Activated CD8-positive, alpha-beta T cell treated with anti-CD3 and anti-CD28 coated beads for 36 hours (primary cell): ENCODE measurements around the gene PDXK. TPM values are rescaled to one million over a fixed set of nuclear protein-coding genes. Genes with fewer than 3 reads are reported as not detected.

Experiments used
- ATAC-seq: fragments of 200-7000 bp; cut with Tn5 transposase; one replicate; pipeline ENCODE4 v1.10.0; 2021; ENCODE audit warnings: mild to moderate bottlenecking, moderate library complexity
- CTCF ChIA-PET: fragments of 350-600 bp; sonication (Branson Sonifier 250); formaldehyde crosslinking; loops from one replicate; lab custom pipeline; 2021; ENCODE audit warnings: antibody characterized with exemption; lab: Charles Lee
- POLR2A ChIA-PET: fragments of 350-600 bp; sonication (Branson Sonifier 250); formaldehyde crosslinking; loops from one replicate; lab custom pipeline; 2021; ENCODE audit warnings: antibody characterized with exemption; lab: Charles Lee
- DNase-seq: peaks from one replicate; pipeline ENCODE4 v3.0.0-alpha.2; 2020
- H3K27ac Mint-ChIP-seq: one replicate; pipeline ENCODE4 v1.8.0; 2021; ENCODE audit warnings: mild to moderate bottlenecking, mixed read lengths
- H3K27me3 Mint-ChIP-seq: one replicate; pipeline ENCODE4 v1.8.0; 2021; ENCODE audit warnings: mixed read lengths
- H3K36me3 Mint-ChIP-seq: one replicate; pipeline ENCODE4 v1.8.0; 2021; ENCODE audit warnings: low read depth, mixed read lengths
- H3K4me1 Mint-ChIP-seq: one replicate; pipeline ENCODE4 v1.8.0; 2021; ENCODE audit warnings: low read depth, mixed read lengths
- H3K4me3 Mint-ChIP-seq: one replicate; pipeline ENCODE4 v1.8.0; 2021; ENCODE audit warnings: mild to moderate bottlenecking, moderate library complexity, mixed read lengths
- H3K9me3 Mint-ChIP-seq: one replicate; pipeline ENCODE4 v1.8.0; 2021; ENCODE audit warnings: mixed read lengths
- intact Hi-C: fragments of 100-400 bp; cut with micrococcal nuclease; formaldehyde crosslinking; loops from one replicate; pipeline ENCODE4 v1.10.0; 2022
- total RNA-seq, 2 experiments: library from RNA; stranded (reverse); gene quantifications; one replicate each; pipeline ENCODE4 v1.2.3, GENCODE V29; 2021
- TF ChIP-seq, protein P1 (sequence below): fragments of 200-600 bp; IDR thresholded peaks from one replicate; pipeline ENCODE4 v1.8.0; 2022; ENCODE audit warnings: antibody characterized with exemption, mild to moderate bottlenecking

PDXK gene
- total RNA-seq, 2 experiments from 2014 or later, result 118 to 122 TPM

DNA sequence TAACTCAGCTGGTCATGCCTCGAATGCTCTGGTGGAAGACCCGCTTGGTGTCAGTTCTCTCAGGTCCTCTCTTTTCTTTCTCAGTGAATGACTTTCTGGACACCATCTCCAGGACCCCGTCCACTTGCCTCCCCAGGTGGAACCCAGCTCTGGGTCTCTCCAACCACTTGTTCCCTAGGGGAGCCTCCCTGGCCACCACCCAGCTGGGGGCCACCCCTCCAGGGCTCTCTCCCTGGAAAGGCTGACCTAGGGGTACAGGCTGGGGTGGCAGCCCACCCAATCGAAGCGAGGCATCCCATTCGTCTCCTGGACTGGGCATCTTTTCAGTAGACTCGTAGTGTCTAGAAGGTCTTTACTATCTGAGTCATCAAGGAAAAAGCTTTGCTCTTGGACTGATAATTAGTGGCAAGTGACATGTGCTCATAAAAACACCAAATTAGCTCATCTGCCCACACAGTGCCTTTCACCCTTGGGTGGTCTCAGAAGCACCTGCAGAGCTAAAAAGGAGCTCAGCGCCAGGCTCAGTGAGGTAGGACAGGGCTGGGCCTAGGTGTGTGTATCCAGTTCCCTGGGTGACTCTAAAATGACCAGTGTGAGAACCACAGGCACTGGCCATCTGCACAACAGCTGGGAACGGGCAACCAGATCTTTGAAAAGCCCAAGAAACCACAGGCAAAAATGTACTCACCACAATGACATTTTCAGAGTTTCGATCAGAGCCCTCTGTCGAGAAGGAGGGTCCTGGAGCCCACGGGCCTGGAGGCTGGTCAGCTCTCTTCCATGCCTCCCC is 2.4 kb upstream of the PDXK start:
- ChIA-PET POLR2A (interaction anchor here (0.6 to 1.3 kb wide), 4 partner anchors 12 to 58 kb away, joined by 3 to 5 read pairs (median 4); partner anchors contain the start of gene HSF2BP), CTCF (interaction anchor here (0.7 to 0.9 kb wide), 2 partner anchors 12 to 73 kb away, joined by 3 read pairs; partner anchors contain the start of gene RRP1)
- Mint-ChIP-seq H3K27ac (no peak overlapping the region), H3K9me3 (peaks cover 2% of the 10 kb centered on the region), H3K36me3 (peaks cover 11% of the 10 kb centered on the region), H3K27me3 (no peaks in the 10 kb centered on the region), H3K4me3 (no peak overlapping the region), H3K4me1 (peaks cover 29% of the 10 kb centered on the region)
- intact Hi-C loops, result no loop called here
- TF ChIP-seq, protein P1, sequence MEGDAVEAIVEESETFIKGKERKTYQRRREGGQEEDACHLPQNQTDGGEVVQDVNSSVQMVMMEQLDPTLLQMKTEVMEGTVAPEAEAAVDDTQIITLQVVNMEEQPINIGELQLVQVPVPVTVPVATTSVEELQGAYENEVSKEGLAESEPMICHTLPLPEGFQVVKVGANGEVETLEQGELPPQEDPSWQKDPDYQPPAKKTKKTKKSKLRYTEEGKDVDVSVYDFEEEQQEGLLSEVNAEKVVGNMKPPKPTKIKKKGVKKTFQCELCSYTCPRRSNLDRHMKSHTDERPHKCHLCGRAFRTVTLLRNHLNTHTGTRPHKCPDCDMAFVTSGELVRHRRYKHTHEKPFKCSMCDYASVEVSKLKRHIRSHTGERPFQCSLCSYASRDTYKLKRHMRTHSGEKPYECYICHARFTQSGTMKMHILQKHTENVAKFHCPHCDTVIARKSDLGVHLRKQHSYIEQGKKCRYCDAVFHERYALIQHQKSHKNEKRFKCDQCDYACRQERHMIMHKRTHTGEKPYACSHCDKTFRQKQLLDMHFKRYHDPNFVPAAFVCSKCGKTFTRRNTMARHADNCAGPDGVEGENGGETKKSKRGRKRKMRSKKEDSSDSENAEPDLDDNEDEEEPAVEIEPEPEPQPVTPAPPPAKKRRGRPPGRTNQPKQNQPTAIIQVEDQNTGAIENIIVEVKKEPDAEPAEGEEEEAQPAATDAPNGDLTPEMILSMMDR, result no peak
- ATAC-seq, result no peak
- peak; percentile 26 for DNase-seq

DNA sequence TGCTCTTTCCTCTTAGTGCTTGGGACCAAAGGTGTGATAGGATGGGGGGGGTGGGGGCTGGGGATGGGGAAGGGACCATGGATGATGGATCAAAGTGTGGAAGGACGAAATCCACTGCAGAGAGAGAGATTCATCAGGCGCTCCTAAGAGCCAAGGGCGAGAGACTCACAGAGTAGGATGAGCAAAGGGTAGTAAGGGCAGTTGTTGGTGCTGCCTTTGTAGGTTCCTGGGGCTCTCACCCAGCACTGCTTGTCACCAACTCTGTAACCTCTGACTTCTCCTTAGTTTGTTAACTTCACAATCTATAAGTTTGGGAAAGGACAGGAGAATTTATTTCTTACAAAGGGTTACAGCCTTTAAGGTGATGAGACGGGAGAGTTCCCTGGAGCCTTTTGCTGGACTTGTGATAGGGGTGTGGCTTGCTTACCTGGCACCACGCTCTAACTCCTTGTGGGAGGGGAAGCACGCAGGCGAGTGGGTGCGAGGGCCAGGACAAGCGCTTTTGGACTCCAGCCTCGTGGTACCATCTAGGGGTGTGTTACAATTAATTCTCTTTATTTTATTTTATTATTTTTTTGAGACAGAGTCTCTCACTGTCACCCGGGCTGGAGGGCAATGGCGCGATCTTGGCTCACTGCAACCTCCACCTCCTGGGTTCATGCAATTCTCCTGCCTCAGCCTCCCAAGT is 1.6 kb upstream of the PDXK start:
- Mint-ChIP-seq H3K27ac (no peak overlapping the region), H3K36me3 (peaks cover 11% of the 10 kb centered on the region), H3K4me3 (peak overlapping the region; percentile 67), H3K9me3 (peaks cover 2% of the 10 kb centered on the region), H3K4me1 (peaks cover 33% of the 10 kb centered on the region), H3K27me3 (no peaks in the 10 kb centered on the region)
- intact Hi-C loops, result no loop called here
- CTCF ChIA-PET, result interaction anchor here (0.9 kb wide), 1 partner anchor 72 kb away, joined by 3 read pairs; the partner anchor contains the start of gene RRP1
- ATAC-seq (no peak), DNase-seq (no peak)
- TF ChIP-seq, protein P1, result no peak
- POLR2A ChIA-PET, result interaction anchor here (0.7 to 4.3 kb wide), 5 partner anchors 11 to 33 kb away, joined by 3 to 35 read pairs (median 4); no protein-coding TSS in a partner anchor

DNA sequence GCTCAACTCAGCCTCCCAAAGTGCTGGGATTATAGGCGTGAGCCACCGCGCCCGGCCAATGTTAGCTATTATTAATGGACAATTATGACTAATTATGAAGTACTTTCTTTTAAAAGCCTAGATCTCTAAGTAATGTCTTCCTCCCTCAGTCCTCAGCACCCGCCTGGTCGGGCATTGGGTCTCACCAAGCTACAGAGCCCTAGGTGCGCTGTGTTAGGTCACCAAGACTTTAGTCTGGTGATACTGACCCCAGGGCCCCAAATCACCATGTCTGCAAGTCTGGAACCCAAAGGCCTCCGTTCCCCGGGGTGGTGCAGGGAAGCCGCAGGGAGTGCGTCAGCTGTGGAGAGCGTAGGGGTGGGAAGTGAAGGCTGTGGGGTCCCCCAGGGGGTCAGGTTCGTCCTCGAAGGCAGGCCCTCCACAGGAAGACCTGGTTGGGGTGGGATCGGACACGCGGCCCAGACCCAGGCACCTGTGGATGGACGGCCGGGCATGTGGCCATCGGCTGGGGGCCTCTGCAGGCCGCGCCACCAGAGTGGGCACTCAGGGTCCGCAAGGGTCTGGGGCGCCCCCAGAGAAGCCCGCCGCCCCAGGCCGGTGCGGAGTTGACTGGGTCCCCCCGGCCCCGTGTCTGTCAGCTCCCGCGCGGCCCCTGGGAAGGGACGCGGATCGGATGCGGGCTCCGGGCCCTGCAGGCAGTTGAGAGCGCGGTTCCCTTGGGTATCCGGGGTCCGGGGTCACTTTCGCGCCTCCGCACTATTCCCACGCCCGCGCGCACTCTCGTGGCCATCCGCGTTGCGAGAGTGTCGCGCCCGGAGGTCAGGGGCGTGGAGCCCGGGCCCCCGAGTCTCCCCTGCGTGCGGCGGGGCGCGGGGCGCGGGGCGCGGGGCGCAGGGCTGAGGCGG is 710 bp upstream of the PDXK start:
- H3K4me3 Mint-ChIP-seq, result peak overlapping the region; percentile 67
- H3K27me3 Mint-ChIP-seq, result no peaks in the 10 kb centered on the region
- intact Hi-C loops, result no loop called here
- H3K9me3 Mint-ChIP-seq, result peaks cover 2% of the 10 kb centered on the region
- ATAC-seq (no peak), DNase-seq (peak; percentile 13)
- peaks cover 33% of the 10 kb centered on the region for H3K4me1 Mint-ChIP-seq
- ChIA-PET POLR2A (interaction anchor here (0.7 to 4.3 kb wide), 3 partner anchors 10 to 34 kb away, joined by 3 to 35 read pairs (median 4); no protein-coding TSS in a partner anchor), CTCF (interaction anchor here (2.5 kb wide), 1 partner anchor 10 kb away, joined by 10 read pairs; no protein-coding TSS in a partner anchor)
- H3K27ac Mint-ChIP-seq, result peak overlapping the region; percentile 73
- TF ChIP-seq, protein P1, result no peak
- peaks cover 11% of the 10 kb centered on the region for H3K36me3 Mint-ChIP-seq

DNA sequence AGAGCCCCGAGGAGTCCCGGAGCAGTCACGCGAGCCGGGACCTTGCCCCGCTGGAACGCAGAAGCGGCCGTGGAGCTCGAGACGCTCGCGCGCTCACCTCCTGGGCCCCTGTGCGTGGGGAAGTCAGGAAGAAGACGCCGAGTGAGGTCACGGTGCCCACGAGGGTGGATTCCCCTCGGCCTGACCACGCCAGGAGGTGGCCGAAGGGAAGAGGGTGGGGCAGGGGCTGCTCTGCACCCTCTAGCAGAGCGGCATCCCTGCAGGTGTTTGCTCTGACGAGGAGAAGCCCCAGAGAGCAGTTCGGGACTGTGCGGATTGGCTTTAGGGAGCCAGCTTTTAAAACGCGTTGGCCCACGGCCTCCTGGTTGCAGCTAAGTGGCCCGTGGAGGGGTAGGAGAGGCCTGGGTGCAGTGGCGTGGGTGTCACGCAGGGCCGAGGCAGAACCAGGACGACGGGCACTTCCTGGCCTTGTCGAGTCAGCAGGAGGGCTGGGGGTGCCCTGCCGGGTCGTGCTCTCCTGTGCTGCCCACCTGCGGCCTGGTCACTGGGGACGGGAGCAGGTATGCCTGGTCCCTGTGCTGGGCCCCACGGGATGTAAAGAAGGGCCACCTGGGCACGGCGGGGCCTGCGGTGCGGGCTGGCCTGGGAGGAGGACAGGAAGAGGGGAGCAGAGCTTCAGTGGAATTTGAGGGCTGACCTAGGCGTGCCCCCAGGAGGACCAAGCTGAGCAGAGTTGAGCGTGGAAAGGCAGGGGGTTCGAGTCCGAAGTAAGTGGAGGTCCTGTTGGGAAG is 1.0 kb downstream of the PDXK start:
- H3K4me1 Mint-ChIP-seq, result peaks cover 35% of the 10 kb centered on the region
- TF ChIP-seq, protein P1, result no peak
- intact Hi-C loops, result no loop called here
- H3K4me3 Mint-ChIP-seq, result peak overlapping the region; percentile 85
- DNase-seq, result no peak
- no peaks in the 10 kb centered on the region for H3K27me3 Mint-ChIP-seq
- H3K36me3 Mint-ChIP-seq, result peaks cover 16% of the 10 kb centered on the region
- peaks cover 2% of the 10 kb centered on the region for H3K9me3 Mint-ChIP-seq
- POLR2A ChIA-PET, result interaction anchor here (0.7 to 4.3 kb wide), 4 partner anchors 9 to 60 kb away, joined by 3 to 35 read pairs (median 4); partner anchors contain the start of genes HSF2BP and RRP1B
- ATAC-seq, result peak; percentile 5
- CTCF ChIA-PET, result interaction anchor here (0.7 to 2.5 kb wide), 2 partner anchors 8 to 70 kb away, joined by 3 to 10 read pairs; no protein-coding TSS in a partner anchor
- H3K27ac Mint-ChIP-seq, result peak overlapping the region; percentile 78
